22Rv1 (cell line): ENCODE results near the gene STEAP1B.

ENCODE experiments used
- ZFX ChIP-seq: fragments of 450-650 bp; IDR thresholded peaks from 2 replicates; pipeline ENCODE4 v1.6.1; 2017; ENCODE audit warnings: antibody characterized with exemption, borderline replicate concordance
- TF ChIP-seq, protein P1 (sequence below): fragments of 450-650 bp; IDR thresholded peaks from 2 replicates; pipeline ENCODE4 v1.5.1; 2017; ENCODE audit warnings: mild to moderate bottlenecking

GRCh38 chr7:22427855-22428254 lies 72.1 kb downstream of the STEAP1B start:
- TF ChIP-seq, protein P1, sequence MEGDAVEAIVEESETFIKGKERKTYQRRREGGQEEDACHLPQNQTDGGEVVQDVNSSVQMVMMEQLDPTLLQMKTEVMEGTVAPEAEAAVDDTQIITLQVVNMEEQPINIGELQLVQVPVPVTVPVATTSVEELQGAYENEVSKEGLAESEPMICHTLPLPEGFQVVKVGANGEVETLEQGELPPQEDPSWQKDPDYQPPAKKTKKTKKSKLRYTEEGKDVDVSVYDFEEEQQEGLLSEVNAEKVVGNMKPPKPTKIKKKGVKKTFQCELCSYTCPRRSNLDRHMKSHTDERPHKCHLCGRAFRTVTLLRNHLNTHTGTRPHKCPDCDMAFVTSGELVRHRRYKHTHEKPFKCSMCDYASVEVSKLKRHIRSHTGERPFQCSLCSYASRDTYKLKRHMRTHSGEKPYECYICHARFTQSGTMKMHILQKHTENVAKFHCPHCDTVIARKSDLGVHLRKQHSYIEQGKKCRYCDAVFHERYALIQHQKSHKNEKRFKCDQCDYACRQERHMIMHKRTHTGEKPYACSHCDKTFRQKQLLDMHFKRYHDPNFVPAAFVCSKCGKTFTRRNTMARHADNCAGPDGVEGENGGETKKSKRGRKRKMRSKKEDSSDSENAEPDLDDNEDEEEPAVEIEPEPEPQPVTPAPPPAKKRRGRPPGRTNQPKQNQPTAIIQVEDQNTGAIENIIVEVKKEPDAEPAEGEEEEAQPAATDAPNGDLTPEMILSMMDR, result no peak
- TF ChIP-seq ZFX, result no peak
